Loucy (cell line): Measurements from ENCODE around the gene SMG6.

ENCODE experiments used
- CTCF ChIP-seq: fragments of 200-600 bp; sonication (generic); conservative IDR thresholded peaks from 2 replicates; pipeline ENCODE4 v1.5.1; 2014; ENCODE audit warnings: mild to moderate bottlenecking, antibody characterized with exemption, low read length
- EZH2phosphoT487 ChIP-seq: fragments of 200-600 bp; IDR thresholded peaks from 2 replicates; pipeline ENCODE4 v1.6.1; 2018; ENCODE audit warnings: antibody characterized with exemption, mild to moderate bottlenecking, moderate library complexity, borderline replicate concordance

GRCh38 chr17:2037155-2037554 lies 266.4 kb downstream of the SMG6 start:
- no peak for TF ChIP-seq CTCF
- no peak for TF ChIP-seq EZH2phosphoT487
